ENCODE data around the gene TRIM22.

DNA sequence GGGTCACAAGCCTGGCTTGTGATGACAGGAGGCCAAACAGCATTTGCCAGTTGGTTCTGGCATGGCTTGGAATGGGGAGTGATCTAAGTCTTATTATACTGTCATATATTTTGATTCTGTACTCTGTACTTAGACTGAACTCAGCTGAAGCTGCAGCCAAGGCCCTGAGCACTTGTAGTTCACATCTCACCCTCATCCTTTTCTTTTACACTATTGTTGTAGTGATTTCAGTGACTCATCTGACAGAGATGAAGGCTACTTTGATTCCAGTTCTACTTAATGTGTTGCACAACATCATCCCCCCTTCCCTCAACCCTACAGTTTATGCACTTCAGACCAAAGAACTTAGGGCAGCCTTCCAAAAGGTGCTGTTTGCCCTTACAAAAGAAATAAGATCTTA, 47.5 kb downstream of the TRIM22 start:
- no peak for TF ChIP-seq YY1 (IDR thresholded peaks at IDR 0.05; ENCODE audit: low read depth)
- no peak for TF ChIP-seq TEAD4 (IDR thresholded peaks at IDR 0.05)
- TF ChIP-seq RAD21 (IDR thresholded peaks at IDR 0.05; ENCODE audit: low read depth): no peak
